OCI-LY1 (cell line): ENCODE measurements around the gene LAMA5.

Experiments
- EZH2 ChIP-seq: fragments of 200-600 bp; sonication (generic), shearing (Covaris generic); IDR thresholded peaks from 2 replicates; pipeline ENCODE4 v1.8.0; 2017; ENCODE audit warnings: borderline replicate concordance, mixed run types, mild to moderate bottlenecking, antibody characterized with exemption, low read length, moderate library complexity, mixed read lengths
- TF ChIP-seq, protein P1 (sequence below): fragments of 200-600 bp; sonication (generic), shearing (Covaris generic); IDR thresholded peaks from 2 replicates; pipeline ENCODE4 v1.5.1; 2017; ENCODE audit warnings: mild to moderate bottlenecking, antibody characterized with exemption, low read length, moderate library complexity, mixed read lengths

DNA sequence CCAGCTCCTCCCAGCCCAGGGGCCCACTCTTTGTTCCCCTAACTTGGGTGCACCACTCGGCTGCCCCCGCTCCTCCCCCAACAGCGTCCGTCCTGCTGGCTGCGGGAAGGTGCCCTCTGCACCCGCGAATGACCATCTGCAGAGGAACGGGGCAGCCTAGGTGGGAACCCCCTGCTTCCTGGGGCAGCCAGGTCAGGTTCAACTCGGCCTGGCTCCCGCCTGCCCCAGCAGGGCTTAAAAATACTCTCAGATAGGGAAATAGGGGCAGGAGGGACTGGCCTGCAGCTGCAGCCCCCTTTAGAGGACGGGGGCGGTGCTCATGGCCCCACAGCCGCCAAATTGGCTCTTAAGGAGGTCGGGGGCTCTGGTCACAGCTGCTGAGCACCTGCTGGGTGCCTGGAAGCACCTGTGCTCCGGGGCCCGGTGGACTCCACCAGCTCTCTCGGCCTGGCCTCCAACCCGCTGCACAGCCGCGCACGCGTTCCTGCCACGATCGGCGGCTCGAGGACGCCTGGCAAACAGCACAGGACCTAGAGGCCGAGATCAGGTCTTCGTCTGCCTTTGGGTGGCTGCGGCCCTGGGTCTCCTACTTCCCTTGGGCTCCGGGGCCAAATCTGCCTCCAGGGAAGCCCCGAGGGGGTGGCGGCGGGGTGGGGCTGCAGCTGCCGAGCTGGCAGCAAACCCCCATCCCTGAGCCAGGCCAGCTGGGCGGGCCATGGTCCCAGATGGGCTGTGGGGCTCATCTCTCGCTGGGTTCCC lies 700 bp upstream of the LAMA5 start:
- TF ChIP-seq, protein P1, sequence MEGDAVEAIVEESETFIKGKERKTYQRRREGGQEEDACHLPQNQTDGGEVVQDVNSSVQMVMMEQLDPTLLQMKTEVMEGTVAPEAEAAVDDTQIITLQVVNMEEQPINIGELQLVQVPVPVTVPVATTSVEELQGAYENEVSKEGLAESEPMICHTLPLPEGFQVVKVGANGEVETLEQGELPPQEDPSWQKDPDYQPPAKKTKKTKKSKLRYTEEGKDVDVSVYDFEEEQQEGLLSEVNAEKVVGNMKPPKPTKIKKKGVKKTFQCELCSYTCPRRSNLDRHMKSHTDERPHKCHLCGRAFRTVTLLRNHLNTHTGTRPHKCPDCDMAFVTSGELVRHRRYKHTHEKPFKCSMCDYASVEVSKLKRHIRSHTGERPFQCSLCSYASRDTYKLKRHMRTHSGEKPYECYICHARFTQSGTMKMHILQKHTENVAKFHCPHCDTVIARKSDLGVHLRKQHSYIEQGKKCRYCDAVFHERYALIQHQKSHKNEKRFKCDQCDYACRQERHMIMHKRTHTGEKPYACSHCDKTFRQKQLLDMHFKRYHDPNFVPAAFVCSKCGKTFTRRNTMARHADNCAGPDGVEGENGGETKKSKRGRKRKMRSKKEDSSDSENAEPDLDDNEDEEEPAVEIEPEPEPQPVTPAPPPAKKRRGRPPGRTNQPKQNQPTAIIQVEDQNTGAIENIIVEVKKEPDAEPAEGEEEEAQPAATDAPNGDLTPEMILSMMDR, result no peak
- TF ChIP-seq EZH2, result no peak
